ENCODE results near the gene CYTH2.

DNA sequence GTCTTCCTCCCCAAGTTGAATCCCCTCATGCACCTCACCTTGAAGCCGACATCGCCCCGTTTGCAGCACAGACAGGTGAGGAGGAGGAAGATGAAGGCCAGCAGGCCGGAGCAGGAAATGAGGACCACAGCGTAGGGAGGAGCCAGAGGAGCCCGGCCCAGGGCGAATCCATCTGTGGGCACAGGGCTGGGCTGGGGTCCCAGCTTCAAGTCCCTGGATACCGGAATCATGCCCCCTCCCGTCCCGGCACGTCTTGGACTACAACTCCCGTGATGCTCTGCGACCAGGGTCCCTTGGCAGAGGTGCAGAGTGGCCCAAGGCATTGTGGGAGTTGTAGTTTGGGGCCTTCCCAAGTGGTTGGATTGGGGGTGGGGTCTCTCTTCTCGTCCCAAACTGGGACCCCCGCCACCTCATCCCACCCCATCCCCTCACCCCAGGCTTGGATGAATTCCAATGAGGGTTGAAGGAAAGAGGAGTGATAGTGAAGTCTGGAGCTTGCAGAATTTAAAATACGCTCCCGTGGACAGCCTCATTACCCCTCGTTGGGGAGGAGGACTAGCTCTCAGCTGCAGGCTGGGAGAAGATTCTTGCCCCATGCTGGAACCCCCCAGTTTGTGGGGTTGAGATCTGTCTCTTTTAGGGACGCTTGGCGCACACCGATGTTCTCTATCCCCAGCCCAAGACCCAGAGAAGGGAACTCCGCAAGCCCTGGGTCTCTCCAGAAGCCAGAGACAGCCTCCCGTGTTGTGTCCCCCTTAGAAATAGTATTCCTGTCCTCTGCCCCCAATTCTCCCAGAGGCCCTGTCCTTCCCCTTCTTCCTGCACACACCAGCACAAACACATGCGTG lies 41.5 kb downstream of the CYTH2 start:
- TF ChIP-seq, protein P1, sequence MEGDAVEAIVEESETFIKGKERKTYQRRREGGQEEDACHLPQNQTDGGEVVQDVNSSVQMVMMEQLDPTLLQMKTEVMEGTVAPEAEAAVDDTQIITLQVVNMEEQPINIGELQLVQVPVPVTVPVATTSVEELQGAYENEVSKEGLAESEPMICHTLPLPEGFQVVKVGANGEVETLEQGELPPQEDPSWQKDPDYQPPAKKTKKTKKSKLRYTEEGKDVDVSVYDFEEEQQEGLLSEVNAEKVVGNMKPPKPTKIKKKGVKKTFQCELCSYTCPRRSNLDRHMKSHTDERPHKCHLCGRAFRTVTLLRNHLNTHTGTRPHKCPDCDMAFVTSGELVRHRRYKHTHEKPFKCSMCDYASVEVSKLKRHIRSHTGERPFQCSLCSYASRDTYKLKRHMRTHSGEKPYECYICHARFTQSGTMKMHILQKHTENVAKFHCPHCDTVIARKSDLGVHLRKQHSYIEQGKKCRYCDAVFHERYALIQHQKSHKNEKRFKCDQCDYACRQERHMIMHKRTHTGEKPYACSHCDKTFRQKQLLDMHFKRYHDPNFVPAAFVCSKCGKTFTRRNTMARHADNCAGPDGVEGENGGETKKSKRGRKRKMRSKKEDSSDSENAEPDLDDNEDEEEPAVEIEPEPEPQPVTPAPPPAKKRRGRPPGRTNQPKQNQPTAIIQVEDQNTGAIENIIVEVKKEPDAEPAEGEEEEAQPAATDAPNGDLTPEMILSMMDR (IDR thresholded peaks at IDR 0.05; ENCODE audit: borderline replicate concordance, extremely low read depth, low read length, poor library complexity, severe bottlenecking) = no peak
- no peak for TF ChIP-seq EZH2 (IDR thresholded peaks at IDR 0.05; ENCODE audit: borderline replicate concordance, low read depth, low read length, severe bottlenecking)
